HG02981 (cell line): ENCODE measurements around the gene RNASE9.
"Not testable (repeated sequence)": the region's sequence is repeated elsewhere in the genome, so short reads cannot be mapped to it uniquely, and the experiment has no call there.

Source experiments
- ATAC-seq: cut with Tn5 transposase; IDR thresholded peaks from one replicate; pipeline ENCODE4 v1.9.1; 2021; ENCODE audit warnings: mild to moderate bottlenecking, moderate library complexity; ENCODE audit not compliant: unreplicated experiment

RNASE9 gene

DNA sequence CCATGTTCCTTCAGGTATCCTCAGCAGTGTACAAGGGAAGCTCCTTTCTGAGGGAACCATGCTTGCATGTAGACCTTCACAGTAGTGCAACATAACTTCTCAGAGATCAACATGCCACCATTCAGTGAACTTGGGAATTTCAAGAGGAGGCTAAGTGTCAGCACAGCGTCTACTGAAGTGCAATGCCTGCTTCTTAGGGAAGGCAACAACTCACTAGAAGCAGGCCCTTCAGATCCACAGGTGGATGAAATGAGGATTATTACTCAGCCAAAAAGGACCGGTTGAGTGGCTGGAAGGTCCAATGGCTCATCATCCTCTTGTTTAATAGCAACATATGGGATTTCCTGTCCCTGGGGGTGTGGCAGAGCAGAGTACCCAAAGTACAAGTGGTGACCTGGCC is 36.8 kb downstream of the RNASE9 start:
- ATAC-seq: no peak

DNA sequence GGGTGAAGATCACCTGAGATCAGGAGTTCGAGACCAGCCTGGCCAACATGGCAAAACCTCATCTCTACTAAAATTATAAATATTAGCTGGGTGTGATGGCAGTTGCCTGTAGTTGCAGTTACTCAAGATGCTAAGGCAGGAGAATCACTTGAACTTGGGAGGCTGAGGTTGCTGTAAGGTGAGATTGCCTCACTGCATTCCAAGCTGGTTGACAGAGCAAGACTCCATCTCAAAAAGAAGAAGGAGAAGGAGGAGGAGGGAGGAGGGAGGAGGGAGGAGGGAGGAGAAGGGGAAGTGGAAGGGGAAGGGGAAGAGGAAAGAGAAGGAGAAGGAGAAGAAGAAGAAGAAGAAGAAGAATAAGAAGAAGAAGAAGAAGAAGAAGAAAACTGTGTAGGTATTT is 38.5 kb downstream of the RNASE9 start:
- ATAC-seq: no peak

DNA sequence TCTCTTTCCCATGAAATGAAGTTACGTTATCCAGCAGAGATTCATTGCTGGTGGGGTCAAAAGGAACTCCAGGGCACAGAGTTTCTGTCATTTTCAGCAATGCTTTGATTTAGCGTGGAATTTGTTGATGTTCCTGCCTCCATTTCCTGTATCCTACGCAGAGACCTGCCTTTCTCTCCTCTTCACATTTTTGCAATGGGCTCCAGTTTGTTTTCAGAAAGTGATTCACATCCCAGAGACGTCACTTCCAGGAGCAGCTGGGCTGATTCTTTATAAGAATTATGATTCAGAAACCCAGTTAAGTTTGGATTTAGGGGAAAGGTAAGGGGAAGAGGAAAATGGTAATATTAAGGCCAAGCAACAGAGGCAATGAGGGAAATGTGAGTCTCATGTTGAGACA is 43.9 kb downstream of the RNASE9 start:
- ATAC-seq: no peak

DNA sequence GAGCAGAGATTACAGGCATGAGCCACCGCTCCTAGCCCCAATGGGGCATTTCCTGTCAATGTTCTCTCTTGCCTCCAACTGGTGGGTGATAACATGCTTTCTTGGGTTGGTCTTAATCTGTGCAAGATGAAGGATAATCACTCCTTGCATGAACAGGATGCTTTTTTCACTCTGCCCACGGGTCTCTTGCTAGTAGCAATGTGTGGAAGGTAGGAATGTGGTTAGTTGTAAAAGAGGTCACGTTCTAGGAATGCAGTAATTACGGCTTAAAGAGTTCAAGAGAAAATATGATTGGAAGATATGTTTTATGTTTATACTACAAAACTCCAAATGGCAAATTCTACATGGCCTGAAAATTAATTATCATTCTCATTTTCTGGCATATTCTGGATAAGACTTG is 45.0 kb downstream of the RNASE9 start:
- ATAC-seq: no peak

- no peak for ATAC-seq
These were observed 48.5 kb downstream of the RNASE9 start for GRCh38 chr14:20512177-20512905.

GRCh38 chr14:20508367-20508766 is 52.5 kb downstream of the RNASE9 start:
- ATAC-seq: no peak

DNA sequence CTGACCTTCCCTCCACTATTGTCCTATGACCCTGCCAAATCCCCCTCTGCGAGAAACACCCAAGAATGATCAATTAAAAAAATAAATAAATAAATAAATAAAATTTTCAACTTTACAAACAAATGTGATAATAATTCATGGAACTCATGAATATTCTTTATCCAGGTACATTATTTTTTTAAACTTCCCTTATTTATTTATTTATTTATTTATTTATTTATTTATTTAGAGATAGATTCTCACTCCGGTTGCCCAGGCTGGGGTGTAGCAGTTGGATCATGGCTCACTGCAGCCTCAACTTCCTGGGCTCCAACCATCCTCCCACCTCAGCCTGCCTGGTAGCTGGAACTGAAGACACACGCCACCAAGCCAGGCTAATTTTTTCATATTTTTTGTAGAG is 53.3 kb downstream of the RNASE9 start:
- ATAC-seq: not testable (repeated sequence)

DNA sequence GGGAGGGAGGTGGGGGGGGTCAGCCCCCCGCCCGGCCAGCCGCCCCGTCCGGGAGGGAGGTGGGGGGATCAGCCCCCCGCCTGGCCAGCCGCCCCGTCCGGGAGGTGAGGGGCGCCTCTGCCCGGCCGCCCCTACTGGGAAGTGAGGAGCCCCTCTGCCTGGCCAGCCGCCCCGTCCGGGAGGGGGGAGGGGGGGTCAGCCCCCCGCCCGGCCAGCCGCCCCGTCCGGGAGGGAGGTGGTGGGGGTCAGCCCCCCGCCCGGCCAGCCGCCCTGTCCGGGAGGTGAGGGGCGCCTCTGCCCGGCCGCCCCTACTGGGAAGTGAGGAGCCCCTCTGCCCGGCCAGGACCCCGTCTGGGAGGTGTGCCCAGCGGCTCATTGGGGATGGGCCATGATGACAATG is 54.1 kb downstream of the RNASE9 start:
- ATAC-seq: not testable (repeated sequence)

GRCh38 chr14:20506276-20506675 is 54.6 kb downstream of the RNASE9 start:
- not testable (repeated sequence) for ATAC-seq
